DMS114 treated with DMSO at 0.1 percent for 48 hours (cell line): Measurements from ENCODE around the gene VPS26A.

Experiments
- DNase-seq: peaks from one replicate; lab custom pipeline; 2025; ENCODE audit not compliant: unreplicated experiment; lab: John Stamatoyannopoulos, UW

VPS26A gene

DNA sequence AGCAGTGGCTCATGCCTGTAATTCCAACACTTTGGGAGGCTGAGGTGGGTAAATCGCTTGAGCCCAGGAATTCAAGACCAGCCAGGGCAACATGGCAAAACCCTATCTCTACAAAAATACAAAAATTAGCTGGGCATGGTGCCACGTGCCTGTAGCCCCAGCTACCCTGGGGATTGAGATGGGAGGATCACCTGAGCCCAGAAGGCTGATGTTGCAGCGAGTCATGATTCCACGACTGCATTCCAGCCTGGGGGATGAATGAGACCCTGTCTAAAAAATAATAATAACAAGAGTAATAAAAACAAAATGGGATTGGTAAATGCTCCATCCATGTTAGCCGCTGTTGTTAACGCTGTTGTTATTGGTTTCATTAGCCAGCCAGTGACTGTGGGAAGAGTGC lies 94.9 kb downstream of the VPS26A start:
- DNase-seq: no peak

GRCh38 chr10:69220041-69220451 lies 96.1 kb downstream of the VPS26A start, which contains the start of gene HKDC1:
Gene HKDC1, plus strand, starts transcription at chr10:69220332. Its CDS starts 104 bp downstream, at chr10:69220436.
- DNase-seq: no peak

DNA sequence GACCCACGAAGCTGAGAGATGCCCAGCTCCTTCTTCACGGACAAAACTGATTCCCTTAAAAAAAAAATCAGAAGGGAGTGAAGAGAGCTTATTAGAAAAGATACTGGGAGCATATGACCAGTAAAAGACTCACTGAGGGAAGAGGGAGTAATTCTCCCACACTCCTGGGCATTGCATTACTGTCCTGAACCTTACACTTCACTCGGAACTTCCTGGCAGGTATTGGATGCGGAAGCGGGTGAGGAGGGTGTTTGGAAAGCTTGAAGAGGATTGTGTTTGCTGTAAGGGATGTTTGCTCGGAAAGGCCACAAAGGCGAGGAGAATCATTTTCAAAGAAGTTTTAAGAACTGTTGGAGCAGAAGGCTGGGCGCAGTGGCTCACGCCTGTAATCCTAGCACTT lies 96.5 kb downstream of the VPS26A start:
- no peak for DNase-seq
